Type B pancreatic cell (in vitro differentiated cells): ENCODE data around the gene PCDHB16. TPM values are rescaled to one million over a fixed set of nuclear protein-coding genes. Genes with fewer than 3 reads are reported as not detected.
"Not testable (repeated sequence)": the region's sequence is repeated elsewhere in the genome, so short reads cannot be mapped to it uniquely, and the experiment has no call there.

Experiments
- DNase-seq: peaks from one replicate; pipeline ENCODE4 v3.0.0; 2021; ENCODE audit warnings: mixed read lengths; ENCODE audit not compliant: unreplicated experiment; ENCODE audit errors: extremely low spot score
- H3K27ac Mint-ChIP-seq: 2 replicates; pipeline ENCODE4 v1.8.0; 2021; ENCODE audit warnings: mild to moderate bottlenecking, mixed read lengths
- H3K27me3 Mint-ChIP-seq: 2 replicates; pipeline ENCODE4 v1.8.0; 2021; ENCODE audit warnings: mixed read lengths
- H3K36me3 Mint-ChIP-seq: 2 replicates; pipeline ENCODE4 v1.8.0; 2021; ENCODE audit warnings: mixed read lengths
- H3K4me1 Mint-ChIP-seq: one replicate; pipeline ENCODE4 v1.8.0; 2021; ENCODE audit warnings: mixed read lengths; ENCODE audit not compliant: unreplicated experiment
- H3K4me3 Mint-ChIP-seq: 2 replicates; pipeline ENCODE4 v1.8.0; 2021; ENCODE audit warnings: mild to moderate bottlenecking, mixed read lengths
- H3K9me3 Mint-ChIP-seq: 2 replicates; pipeline ENCODE4 v1.8.0; 2021; ENCODE audit warnings: mixed read lengths
- CTCF ChIP-seq: fragments of 200-600 bp; sonication (generic); conservative IDR thresholded peaks from 2 replicates; pipeline ENCODE4 v1.5.0; 2021; ENCODE audit warnings: antibody characterized with exemption, mild to moderate bottlenecking
- total RNA-seq: library from RNA; stranded (reverse); gene quantifications from 2 replicates; pipeline ENCODE4 v1.2.1, GENCODE V29; 2021; ENCODE audit warnings: low replicate concordance

PCDHB16 gene
- total RNA-seq, 1 donor from 2014 or later, result 6.9 TPM

GRCh38 chr5:141199359-141200235, 17.4 kb downstream of the PCDHB16 start, which contains the start of gene PCDHB11:
PCDHB11 (plus strand) TSS chr5:141199627; CDS start chr5:141199775, 148 bp downstream.
- DNase-seq, result no peak
- Mint-ChIP-seq H3K27ac (no peak within 1 kb of the TSS), H3K36me3 (peaks cover 4% of the 10 kb centered on the region), H3K4me1 (no peaks in the 10 kb centered on the region), H3K4me3 (peak within 1 kb of the TSS; percentile 74), H3K27me3 (no peaks in the 10 kb centered on the region), H3K9me3 (no peaks in the 10 kb centered on the region)
- TF ChIP-seq CTCF, result peak; percentile 53

DNA sequence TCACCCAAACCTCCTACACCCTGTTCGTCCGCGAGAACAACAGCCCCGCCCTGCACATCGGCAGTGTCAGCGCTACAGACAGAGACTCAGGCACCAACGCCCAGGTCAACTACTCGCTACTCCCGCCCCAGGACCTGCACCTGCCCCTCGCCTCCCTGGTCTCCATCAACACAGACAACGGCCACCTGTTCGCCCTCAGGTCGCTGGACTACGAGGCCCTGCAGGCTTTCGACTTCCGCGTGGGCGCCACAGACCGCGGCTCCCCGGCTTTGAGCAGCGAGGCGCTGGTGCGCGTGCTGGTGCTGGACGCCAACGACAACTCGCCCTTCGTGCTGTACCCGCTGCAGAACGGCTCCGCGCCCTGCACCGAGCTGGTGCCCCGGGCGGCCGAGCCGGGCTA, 18.9 kb downstream of the PCDHB16 start:
- H3K27me3 Mint-ChIP-seq, H3K9me3 Mint-ChIP-seq, DNase-seq, H3K27ac Mint-ChIP-seq, H3K36me3 Mint-ChIP-seq, H3K4me1 Mint-ChIP-seq, H3K4me3 Mint-ChIP-seq: not testable (repeated sequence)

DNA sequence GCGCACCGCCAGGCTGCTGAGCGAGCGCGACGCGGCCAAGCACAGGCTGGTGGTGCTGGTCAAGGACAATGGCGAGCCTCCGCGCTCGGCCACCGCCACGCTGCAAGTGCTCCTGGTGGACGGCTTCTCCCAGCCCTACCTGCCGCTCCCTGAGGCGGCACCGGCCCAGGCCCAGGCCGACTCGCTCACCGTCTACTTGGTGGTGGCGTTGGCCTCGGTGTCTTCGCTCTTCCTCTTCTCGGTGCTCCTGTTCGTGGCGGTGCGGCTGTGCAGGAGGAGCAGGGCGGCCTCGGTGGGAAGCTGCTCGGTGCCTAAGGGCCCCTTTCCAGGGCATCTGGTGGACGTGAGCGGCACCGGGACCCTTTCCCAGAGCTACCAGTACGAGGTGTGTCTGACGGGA, 19.5 kb downstream of the PCDHB16 start:
- not testable (repeated sequence) for H3K27me3 Mint-ChIP-seq, DNase-seq, H3K4me3 Mint-ChIP-seq, H3K9me3 Mint-ChIP-seq, H3K4me1 Mint-ChIP-seq, H3K27ac Mint-ChIP-seq, H3K36me3 Mint-ChIP-seq

DNA sequence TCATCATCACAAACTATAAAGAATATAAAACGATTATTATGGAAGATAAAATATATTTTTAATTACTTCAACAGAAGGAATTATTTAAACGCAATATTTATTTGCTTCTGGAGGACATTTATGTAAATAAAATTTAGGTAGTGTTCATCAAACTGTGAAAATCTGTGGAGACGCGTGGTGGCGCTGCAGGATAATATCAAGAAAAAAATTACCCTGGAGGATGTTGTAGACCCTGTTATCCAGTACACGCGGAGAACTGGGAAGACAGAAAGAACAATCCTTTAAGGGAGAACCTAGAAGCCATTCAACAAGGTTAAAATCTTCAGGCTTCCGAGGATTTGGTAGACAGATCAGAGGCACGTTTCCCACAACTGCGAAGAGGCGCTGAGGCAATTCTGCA, 26.3 kb downstream of the PCDHB16 start, which contains the start of gene PCDHB12:
PCDHB12 (plus strand) TSS at position 242 of the 400 bp plus-strand sequence. CDS start 189 bp downstream, outside the sequence.
- Mint-ChIP-seq H3K9me3 (peaks cover under 1% of the 10 kb centered on the region), H3K4me1 (no peaks in the 10 kb centered on the region), H3K27me3 (no peaks in the 10 kb centered on the region), H3K27ac (no peak within 1 kb of the TSS), H3K36me3 (no peaks in the 10 kb centered on the region), H3K4me3 (peak within 1 kb of the TSS; percentile 80)
- no peak for DNase-seq
- peak; percentile 45 for TF ChIP-seq CTCF

GRCh38 chr5:141210281-141210680, 28.1 kb downstream of the PCDHB16 start:
- H3K36me3 Mint-ChIP-seq, H3K4me1 Mint-ChIP-seq, H3K27ac Mint-ChIP-seq, DNase-seq, H3K4me3 Mint-ChIP-seq, H3K9me3 Mint-ChIP-seq, H3K27me3 Mint-ChIP-seq: not testable (repeated sequence)

DNA sequence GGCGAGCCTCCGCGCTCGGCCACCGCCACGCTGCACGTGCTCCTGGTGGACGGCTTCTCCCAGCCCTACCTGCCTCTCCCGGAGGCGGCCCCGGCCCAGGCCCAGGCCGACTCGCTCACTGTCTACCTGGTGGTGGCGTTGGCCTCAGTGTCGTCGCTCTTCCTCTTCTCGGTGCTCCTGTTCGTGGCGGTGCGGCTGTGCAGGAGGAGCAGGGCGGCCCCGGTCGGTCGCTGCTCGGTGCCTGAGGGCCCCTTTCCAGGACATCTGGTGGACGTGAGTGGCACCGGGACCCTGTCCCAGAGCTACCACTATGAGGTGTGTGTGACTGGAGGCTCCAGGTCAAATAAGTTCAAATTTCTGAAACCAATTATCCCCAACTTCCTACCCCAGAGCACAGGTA, 28.7 kb downstream of the PCDHB16 start:
- not testable (repeated sequence) for H3K36me3 Mint-ChIP-seq, H3K27ac Mint-ChIP-seq, H3K27me3 Mint-ChIP-seq, H3K9me3 Mint-ChIP-seq, H3K4me1 Mint-ChIP-seq, DNase-seq, H3K4me3 Mint-ChIP-seq

DNA sequence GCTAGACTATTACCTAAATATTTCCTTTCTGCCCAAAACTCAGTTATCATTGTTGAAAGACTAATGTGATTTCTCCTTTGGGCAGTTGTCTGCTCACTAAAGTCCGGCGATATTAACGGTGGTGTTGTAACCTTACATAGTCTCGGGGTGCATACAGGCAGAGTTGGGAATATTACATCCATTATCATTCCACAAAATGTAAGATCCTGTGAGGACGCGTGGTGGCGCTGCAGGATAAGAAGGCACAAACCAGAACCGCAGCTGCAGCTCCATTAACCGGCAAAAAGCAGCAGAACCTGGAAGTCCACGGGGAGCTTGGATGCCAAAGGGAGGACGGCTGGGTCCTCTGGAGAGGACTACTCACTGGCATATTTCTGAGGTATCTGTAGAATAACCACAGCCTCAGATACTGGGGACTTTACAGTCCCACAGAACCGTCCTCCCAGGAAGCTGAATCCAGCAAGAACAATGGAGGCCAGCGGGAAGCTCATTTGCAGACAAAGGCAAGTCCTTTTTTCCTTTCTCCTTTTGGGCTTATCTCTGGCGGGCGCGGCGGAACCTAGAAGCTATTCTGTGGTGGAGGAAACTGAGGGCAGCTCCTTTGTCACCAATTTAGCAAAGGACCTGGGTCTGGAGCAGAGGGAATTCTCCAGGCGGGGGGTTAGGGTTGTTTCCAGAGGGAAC, 31.6 kb downstream of the PCDHB16 start, which contains the start of gene PCDHB13:
PCDHB13 (plus strand) TSS at position 264 of the 684 bp plus-strand sequence; CDS start at position 469, 205 bp downstream.
- H3K9me3 Mint-ChIP-seq, H3K36me3 Mint-ChIP-seq, H3K27me3 Mint-ChIP-seq, DNase-seq, H3K27ac Mint-ChIP-seq, H3K4me1 Mint-ChIP-seq: not testable (repeated sequence)
- H3K4me3 Mint-ChIP-seq, result peak within 1 kb of the TSS; percentile 78
- peak; percentile 48 for TF ChIP-seq CTCF

DNA sequence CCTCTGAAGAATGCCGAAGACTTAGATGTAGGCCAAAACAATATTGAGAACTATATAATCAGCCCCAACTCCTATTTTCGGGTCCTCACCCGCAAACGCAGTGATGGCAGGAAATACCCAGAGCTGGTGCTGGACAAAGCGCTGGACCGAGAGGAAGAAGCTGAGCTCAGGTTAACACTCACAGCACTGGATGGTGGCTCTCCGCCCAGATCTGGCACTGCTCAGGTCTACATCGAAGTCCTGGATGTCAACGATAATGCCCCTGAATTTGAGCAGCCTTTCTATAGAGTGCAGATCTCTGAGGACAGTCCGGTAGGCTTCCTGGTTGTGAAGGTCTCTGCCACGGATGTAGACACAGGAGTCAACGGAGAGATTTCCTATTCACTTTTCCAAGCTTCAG, 32.4 kb downstream of the PCDHB16 start:
- H3K27ac Mint-ChIP-seq, H3K27me3 Mint-ChIP-seq, DNase-seq, H3K9me3 Mint-ChIP-seq, H3K4me3 Mint-ChIP-seq, H3K36me3 Mint-ChIP-seq, H3K4me1 Mint-ChIP-seq: not testable (repeated sequence)

- H3K4me3 Mint-ChIP-seq, H3K9me3 Mint-ChIP-seq, H3K36me3 Mint-ChIP-seq, H3K4me1 Mint-ChIP-seq, DNase-seq, H3K27me3 Mint-ChIP-seq, H3K27ac Mint-ChIP-seq: not testable (repeated sequence)
Measured at GRCh38 chr5:141215504-141215903, 33.3 kb downstream of the PCDHB16 start.

- not testable (repeated sequence) for H3K36me3 Mint-ChIP-seq, H3K4me3 Mint-ChIP-seq, H3K9me3 Mint-ChIP-seq, H3K27me3 Mint-ChIP-seq, H3K27ac Mint-ChIP-seq, DNase-seq, H3K4me1 Mint-ChIP-seq
Measured at GRCh38 chr5:141216035-141216434, 33.8 kb downstream of the PCDHB16 start.
